Sigmoid colon (tissue), 4 donors: ENCODE results near the gene SMAD5.

Experiments
- CTCF ChIP-seq, 4 experiments: fragments of 450-650 bp in 3 of 4; fragments of 200-600 bp in 1 of 4; IDR thresholded peaks; one replicate each; pipeline ENCODE4 v1.5.1; 2016 to 2019; ENCODE audit warnings: antibody characterized with exemption in 4 of 4, mild to moderate bottlenecking in 3 of 4, moderate library complexity in 2 of 4
- POLR2AphosphoS5 ChIP-seq, 4 donors: sonication (generic); formaldehyde crosslinking; IDR thresholded peaks; one replicate each; pipeline ENCODE4 v1.6.1; 2017; ENCODE audit warnings: antibody characterized with exemption in 4 of 4

- TF ChIP-seq POLR2AphosphoS5 (IDR thresholded peaks at IDR 0.05) (no peak), CTCF (IDR thresholded peaks at IDR 0.05) (no peak)
Observed at GRCh38 chr5:136191304-136192014, 58.8 kb downstream of the SMAD5 start.
